H1 (cell line): Measurements from ENCODE around the gene EIF4A3. TPM values are rescaled to one million over a fixed set of nuclear protein-coding genes. Genes with fewer than 3 reads are reported as not detected.

Source experiments
- CTCF ChIA-PET: fragments of 300-600 bp; sonication (Branson Sonifier 250); formaldehyde crosslinking; loops from one replicate; lab custom pipeline; 2021; ENCODE audit not compliant: partially characterized antibody; lab: Charles Lee
- POLR2A ChIA-PET: fragments of 300-600 bp; sonication (Branson Sonifier 250); formaldehyde crosslinking; loops from one replicate; lab custom pipeline; 2021; ENCODE audit warnings: inconsistent platforms; ENCODE audit not compliant: partially characterized antibody; lab: Charles Lee
- DNase-seq, 2 experiments: peaks; one replicate each; pipeline versions ENCODE4 v3.0.0 to v3.0.0-alpha.2; 2010 to 2022; ENCODE audit warnings: low spot score in 2 of 2, low read depth in 1 of 2, mixed read lengths in 1 of 2
- FAIRE-seq: peaks from 2 replicates; lab custom pipeline; 2011; peaks lifted over from hg19 to GRCh38; lab: Jason Lieb, UNC
- H2AFZ ChIP-seq: 2 replicates; pipeline ENCODE4 v1.8.1; 2012; ENCODE audit warnings: low read length, inconsistent platforms
- H2AK5ac ChIP-seq: 2 replicates; pipeline ENCODE4 v1.6.1; 2013; ENCODE audit warnings: low read depth, low read length
- H2BK120ac ChIP-seq: replicated peaks from 2 replicates; pipeline ENCODE3; 2013; ENCODE audit warnings: low read depth, low read length, inconsistent platforms
- H2BK12ac ChIP-seq: 2 replicates; pipeline ENCODE4 v1.6.1; 2013; ENCODE audit warnings: low read depth, low read length
- H2BK15ac ChIP-seq: 2 replicates; pipeline ENCODE4 v1.6.1; 2013; ENCODE audit warnings: low read length
- H2BK20ac ChIP-seq: 2 replicates; pipeline ENCODE4 v1.6.1; 2013; ENCODE audit warnings: low read length
- H2BK5ac ChIP-seq: 2 replicates; pipeline ENCODE4 v1.6.1; 2013; ENCODE audit warnings: low read depth, low read length
- H3K14ac ChIP-seq: 2 replicates; pipeline ENCODE4 v1.6.1; 2013; ENCODE audit warnings: inconsistent platforms; ENCODE audit not compliant: insufficient read length
- H3K18ac ChIP-seq: 2 replicates; pipeline ENCODE4 v1.6.1; 2013; ENCODE audit warnings: low read length; ENCODE audit errors: extremely low read depth
- H3K23ac ChIP-seq: 2 replicates; pipeline ENCODE4 v1.6.1; 2013; ENCODE audit warnings: inconsistent platforms; ENCODE audit not compliant: insufficient read length
- H3K23me2 ChIP-seq: 2 replicates; pipeline ENCODE4 v1.6.1; 2013; ENCODE audit warnings: low read depth, low read length
- H3K27ac ChIP-seq: 2 replicates; pipeline ENCODE4 v1.6.1; 2011; ENCODE audit warnings: low read depth, low read length, inconsistent platforms
- H3K27me3 ChIP-seq, 4 experiments: replicated peaks in 1 of 4; 1 replicate in 1 of 4; 2 replicates in 3 of 4; pipeline versions ENCODE4 v1.6.1 to v1.8.1; 2011 to 2013; ENCODE audit warnings: low read length in 3 of 4, mild to moderate bottlenecking in 3 of 4, inconsistent platforms in 2 of 4, mixed read lengths in 2 of 4, moderate library complexity in 1 of 4; ENCODE audit not compliant: control insufficient read depth in 3 of 4, insufficient read depth in 3 of 4; ENCODE audit errors: extremely low read depth in 1 of 4
- H3K36me3 ChIP-seq, 4 experiments: 2 replicates each; pipeline versions ENCODE4 v1.6.1 to v1.8.1; 2011 to 2013; ENCODE audit warnings: mild to moderate bottlenecking in 4 of 4, low read length in 3 of 4, moderate library complexity in 2 of 4, control low read depth in 1 of 4, inconsistent platforms in 1 of 4; ENCODE audit not compliant: insufficient read depth in 4 of 4, control insufficient read depth in 2 of 4
- H3K4ac ChIP-seq: replicated peaks from 2 replicates; pipeline ENCODE3; 2013; ENCODE audit warnings: low read length, low read depth, mixed read lengths, inconsistent platforms; ENCODE audit not compliant: insufficient read length
- H3K4me1 ChIP-seq, 4 experiments: replicated peaks in 1 of 4; 1 replicate in 1 of 4; 2 replicates in 3 of 4; pipeline versions ENCODE4 v1.6.1 to v1.8.1; 2011 to 2013; ENCODE audit warnings: low read length in 3 of 4, inconsistent platforms in 2 of 4, mixed read lengths in 1 of 4; ENCODE audit not compliant: insufficient read depth in 4 of 4, control insufficient read depth in 3 of 4
- H3K4me2 ChIP-seq, 2 experiments: 2 replicates each; pipeline versions ENCODE4 v1.6.1 to v1.8.1; 2011 to 2013; ENCODE audit warnings: low read depth in 2 of 2, low read length in 2 of 2, control low read depth in 1 of 2, inconsistent platforms in 1 of 2, mild to moderate bottlenecking in 1 of 2; ENCODE audit not compliant: insufficient read depth in 1 of 2
- H3K4me3 ChIP-seq, 4 experiments: fragments of 200-600, 300-600 bp in 1 of 4; sonication (generic), shearing (Covaris generic), sonication (Bioruptor Twin) in 1 of 4; 2 replicates each; pipeline versions ENCODE4 v1.5.1 to v1.8.1; 2011 to 2016; ENCODE audit warnings: low read length in 4 of 4, low read depth in 3 of 4, control low read depth in 2 of 4, inconsistent platforms in 2 of 4, mild to moderate bottlenecking in 2 of 4, mixed read lengths in 1 of 4, moderate library complexity in 1 of 4; ENCODE audit not compliant: insufficient read depth in 2 of 4; ENCODE audit errors: extremely low read depth in 1 of 4
- H3K56ac ChIP-seq: replicated peaks from 2 replicates; pipeline ENCODE3; 2013; ENCODE audit warnings: low read depth, mild to moderate bottlenecking, mixed read lengths, low read length, inconsistent platforms; ENCODE audit not compliant: insufficient read length
- H3K79me1 ChIP-seq: 2 replicates; pipeline ENCODE4 v1.6.1; 2013; ENCODE audit warnings: low read depth, low read length, control low read depth
- H3K79me2 ChIP-seq, 2 experiments: 2 replicates each; pipeline versions ENCODE4 v1.6.1 to v1.8.1; 2012 to 2013; ENCODE audit warnings: low read length in 2 of 2, mild to moderate bottlenecking in 2 of 2, inconsistent platforms in 1 of 2; ENCODE audit not compliant: insufficient read depth in 2 of 2, control insufficient read depth in 1 of 2
- H3K9ac ChIP-seq, 4 experiments: replicated peaks in 1 of 4; 1 replicate in 1 of 4; 2 replicates in 3 of 4; pipeline versions ENCODE4 v1.6.1 to v1.8.1; 2011 to 2013; ENCODE audit warnings: low read depth in 3 of 4, low read length in 3 of 4, control low read depth in 2 of 4, mild to moderate bottlenecking in 2 of 4, moderate library complexity in 2 of 4, inconsistent platforms in 1 of 4; ENCODE audit errors: extremely low read depth in 1 of 4
- H3K9me3 ChIP-seq, 2 experiments: 2 replicates each; pipeline versions ENCODE4 v1.6.1 to v1.8.1; 2012 to 2013; ENCODE audit warnings: mild to moderate bottlenecking in 2 of 2, moderate library complexity in 2 of 2, control low read depth in 1 of 2, inconsistent platforms in 1 of 2, low read depth in 1 of 2, low read length in 1 of 2, mixed read lengths in 1 of 2; ENCODE audit not compliant: insufficient read depth in 2 of 2
- H4K20me1 ChIP-seq, 2 experiments: replicated peaks in 1 of 2; 2 replicates each; pipeline versions ENCODE3 to v1.8.1; 2011 to 2013; ENCODE audit warnings: inconsistent platforms in 2 of 2, low read length in 2 of 2, mild to moderate bottlenecking in 1 of 2; ENCODE audit not compliant: insufficient read depth in 2 of 2, control insufficient read depth in 1 of 2
- H4K5ac ChIP-seq: 2 replicates; pipeline ENCODE4 v1.6.1; 2013; ENCODE audit warnings: low read length, low read depth, mixed read lengths, inconsistent platforms; ENCODE audit not compliant: insufficient read length
- H4K8ac ChIP-seq: 2 replicates; pipeline ENCODE4 v1.8.0; 2013; ENCODE audit warnings: mild to moderate bottlenecking, moderate library complexity, low read length, inconsistent platforms; ENCODE audit not compliant: insufficient read depth; ENCODE audit errors: extremely low read depth
- H4K91ac ChIP-seq: replicated peaks from 2 replicates; pipeline ENCODE3; 2013; ENCODE audit warnings: low read length, mixed read lengths, inconsistent platforms; ENCODE audit not compliant: insufficient read length
- ASH2L ChIP-seq: fragments of 200-600, 300-600 bp; sonication (generic); IDR thresholded peaks from one replicate; pipeline ENCODE4 v1.7.1; 2017; ENCODE audit warnings: low read length
- BCL11A ChIP-seq, 2 experiments: IDR thresholded peaks; one replicate each; pipeline ENCODE4 v1.6.1; 2011; ENCODE audit warnings: low read depth in 2 of 2, low read length in 2 of 2, mild to moderate bottlenecking in 2 of 2
- CBX8 ChIP-seq: fragments of 300-800, 300-1000 bp; sonication (generic); IDR thresholded peaks from 2 replicates; pipeline ENCODE4 v1.7.1; 2016; ENCODE audit warnings: low read depth, low read length, borderline replicate concordance
- CREB1 ChIP-seq: IDR thresholded peaks from 2 replicates; pipeline ENCODE4 v1.6.1; 2012; ENCODE audit warnings: inconsistent platforms
- EGR1 ChIP-seq: IDR thresholded peaks from 2 replicates; pipeline ENCODE4 v1.6.1; 2011; ENCODE audit warnings: low read depth, low read length, borderline replicate concordance
- MAFK ChIP-seq: IDR thresholded peaks from 2 replicates; pipeline ENCODE4 v1.6.1; 2012; ENCODE audit warnings: low read depth, mild to moderate bottlenecking, improper control_type of control experiment, low read length
- SIX5 ChIP-seq: IDR thresholded peaks from 2 replicates; pipeline ENCODE4 v1.6.1; 2011; ENCODE audit warnings: mild to moderate bottlenecking, low read depth, low read length
- SUZ12 ChIP-seq: fragments of 200-600 bp; sonication (generic); IDR thresholded peaks from 2 replicates; pipeline ENCODE4 v1.6.1; 2012; ENCODE audit warnings: mild to moderate bottlenecking, inconsistent platforms, low read length, moderate library complexity, mixed read lengths
- WGBS, 2 experiments: shearing (Covaris generic) in 1 of 2; methylation state at CpG; one replicate each; pipeline versions ENCODE4 v1.1.6 to v1.1.7; 2013 to 2015; ENCODE audit warnings: low lambda C conversion rate in 2 of 2, mixed read lengths in 2 of 2, inconsistent platforms in 1 of 2, low coverage in 1 of 2, missing lambda C conversion rate in 1 of 2; ENCODE audit not compliant: insufficient replicate concordance in 2 of 2, insufficient coverage in 1 of 2, insufficient read length in 1 of 2; ENCODE audit errors: extremely low coverage in 1 of 2, missing lambda C conversion rate in 1 of 2; 5-methylcytosine and 5-hydroxymethylcytosine counted together
- polyA plus RNA-seq, 7 experiments: library from polyadenylated mRNA; depleted of rRNA in 3 of 7; stranded (reverse) in 5 of 7; unstranded in 2 of 7; fragments of >200 nt in 5 of 7; fragments of 200-250 nt in 2 of 7; gene quantifications; 1 replicate in 5 of 7; 2 replicates in 1 of 7; 4 replicates in 1 of 7; pipeline versions ENCODE4 v1.2.1 to v1.2.3, GENCODE V29; 2011 to 2013; ENCODE audit warnings: missing spikeins in 2 of 7, mixed read lengths in 2 of 7
- total RNA-seq: library from RNA; stranded (reverse); fragmentation: NEBNext Ultra II Directional; extraction: Animal tissue kit (Norgen Biotek cat#: 25700); gene quantifications from 2 replicates; pipeline ENCODE4 v1.2.1, GENCODE V29; 2021
- TF ChIP-seq, protein P1 (sequence below), 3 experiments: IDR thresholded peaks; 1 replicate in 2 of 3; 2 replicates in 1 of 3; pipeline versions ENCODE4 v1.5.1 to v1.6.1; 2011; ENCODE audit warnings: low read length in 3 of 3, mild to moderate bottlenecking in 3 of 3, inconsistent platforms in 2 of 3, low read depth in 1 of 3, moderate library complexity in 1 of 3; ENCODE audit not compliant: insufficient read depth in 1 of 3; ENCODE audit errors: control extremely low read depth in 1 of 3
- TF ChIP-seq, protein P2 (sequence below): IDR thresholded peaks from 2 replicates; pipeline ENCODE4 v1.6.1; 2012; ENCODE audit warnings: inconsistent platforms

The EIF4A3 gene
- total and polyA plus RNA-seq, 2 of the 8 experiments (the other 6 are each of a cell fraction or from before 2014, with no cell fraction given): 142 to 146 TPM

- 0 out of 7 replicates have a peak overlapping the region, but pooled peaks of 1 of the 4 experiments have one; percentile 9 for H3K9ac ChIP-seq
- FAIRE-seq: no peak
- TF ChIP-seq, protein P1, sequence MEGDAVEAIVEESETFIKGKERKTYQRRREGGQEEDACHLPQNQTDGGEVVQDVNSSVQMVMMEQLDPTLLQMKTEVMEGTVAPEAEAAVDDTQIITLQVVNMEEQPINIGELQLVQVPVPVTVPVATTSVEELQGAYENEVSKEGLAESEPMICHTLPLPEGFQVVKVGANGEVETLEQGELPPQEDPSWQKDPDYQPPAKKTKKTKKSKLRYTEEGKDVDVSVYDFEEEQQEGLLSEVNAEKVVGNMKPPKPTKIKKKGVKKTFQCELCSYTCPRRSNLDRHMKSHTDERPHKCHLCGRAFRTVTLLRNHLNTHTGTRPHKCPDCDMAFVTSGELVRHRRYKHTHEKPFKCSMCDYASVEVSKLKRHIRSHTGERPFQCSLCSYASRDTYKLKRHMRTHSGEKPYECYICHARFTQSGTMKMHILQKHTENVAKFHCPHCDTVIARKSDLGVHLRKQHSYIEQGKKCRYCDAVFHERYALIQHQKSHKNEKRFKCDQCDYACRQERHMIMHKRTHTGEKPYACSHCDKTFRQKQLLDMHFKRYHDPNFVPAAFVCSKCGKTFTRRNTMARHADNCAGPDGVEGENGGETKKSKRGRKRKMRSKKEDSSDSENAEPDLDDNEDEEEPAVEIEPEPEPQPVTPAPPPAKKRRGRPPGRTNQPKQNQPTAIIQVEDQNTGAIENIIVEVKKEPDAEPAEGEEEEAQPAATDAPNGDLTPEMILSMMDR (IDR thresholded peaks at IDR 0.05; ENCODE audit: control extremely low read depth in 1 of 3, insufficient read depth in 1 of 3, low read depth in 1 of 3, low read length in 3 of 3): no peak
- TF ChIP-seq BCL11A (IDR thresholded peaks at IDR 0.05; ENCODE audit: low read depth in 2 of 2, low read length in 2 of 2): no peak
- no peak for TF ChIP-seq SIX5
- TF ChIP-seq EGR1: no peak
- TF ChIP-seq, protein P2, sequence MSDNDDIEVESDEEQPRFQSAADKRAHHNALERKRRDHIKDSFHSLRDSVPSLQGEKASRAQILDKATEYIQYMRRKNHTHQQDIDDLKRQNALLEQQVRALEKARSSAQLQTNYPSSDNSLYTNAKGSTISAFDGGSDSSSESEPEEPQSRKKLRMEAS: no peak
- no peak for TF ChIP-seq CBX8
- TF ChIP-seq SUZ12: no peak
- TF ChIP-seq ASH2L: no peak
- TF ChIP-seq CREB1: no peak
- TF ChIP-seq MAFK: no peak
Observed at GRCh38 chr17:80196652-80197051, 49.7 kb upstream of the EIF4A3 start.

More at GRCh38 chr17:80196652-80197051, 49.7 kb upstream of the EIF4A3 start:
- no peak overlapping the region for H2BK12ac ChIP-seq
- H3K79me2 ChIP-seq: no peaks in the 10 kb centered on the region
- H3K4ac ChIP-seq: no peak overlapping the region
- no peak overlapping the region for H3K14ac ChIP-seq
- H3K18ac ChIP-seq: no peak overlapping the region
- no peak overlapping the region for H3K4me2 ChIP-seq
- no peaks in the 10 kb centered on the region for H3K36me3 ChIP-seq
- no peak overlapping the region for H3K56ac ChIP-seq
- H2BK120ac ChIP-seq: no peak overlapping the region
- no peak overlapping the region for H3K27ac ChIP-seq
- H3K79me1 ChIP-seq: no peaks in the 10 kb centered on the region
- WGBS, 2 experiments: 93% methylated on average over 7 of the region's 7 CpGs; no CpG with 5 or more reads in 1 of the 2 experiments
- no peak overlapping the region for H4K91ac ChIP-seq
- no peak overlapping the region for H3K4me3 ChIP-seq
- no peak overlapping the region for H3K23ac ChIP-seq
- ChIA-PET POLR2A (interaction anchor here (1.1 to 1.8 kb wide), 5 partner anchors 9 to 91 kb away, joined by 3 to 5 read pairs (median 4); no protein-coding TSS in a partner anchor), CTCF (interaction anchor here (0.6 to 8.0 kb wide), 45 partner anchors 11 to 219 kb away, joined by 3 to 90 read pairs (median 6); partner anchors contain the start of genes CARD14 and GAA)
- H3K9me3 ChIP-seq: peaks cover 0 to 2% of the 10 kb centered on the region in 2 experiments; a peak in 1 of 4 replicates
- H3K27me3 ChIP-seq: no peaks in the 10 kb centered on the region; a peak in 1 of 7 replicates
- 0 out of 2 replicates have a peak overlapping the region, but pooled peaks have one; percentile 53 for H2BK15ac ChIP-seq
- no peak overlapping the region for H2BK5ac ChIP-seq
- peaks cover 0 to 4% (median 0%) of the 10 kb centered on the region in 4 experiments; a peak in 2 of 7 replicates for H3K4me1 ChIP-seq
- peak overlapping the region; percentile 23; the same call in 1 of the 2 replicates for H4K8ac ChIP-seq
- no peak overlapping the region for H2AFZ ChIP-seq
- no peak for DNase-seq
- H2BK20ac ChIP-seq: no peak overlapping the region
- no peak overlapping the region for H2AK5ac ChIP-seq
- no peak overlapping the region for H4K5ac ChIP-seq
- peaks cover 0 to 1% of the 10 kb centered on the region in 2 experiments for H4K20me1 ChIP-seq
- no peaks in the 10 kb centered on the region for H3K23me2 ChIP-seq
